Head of caudate nucleus (tissue), 42 donors: ENCODE results near the gene PPP1R1C.

ENCODE experiments used
- DNase-seq, 42 donors: peaks; one replicate each; pipeline versions ENCODE4 v3.0.0 to v3.0.0-alpha.2; 2020 to 2021; ENCODE audit warnings: mixed read lengths in 7 of 42
- intact Hi-C: fragments of 100-400 bp; cut with DNase I; formaldehyde crosslinking; loops from one replicate; pipeline ENCODE4 v1.15.0; 2022

Gene PPP1R1C

GRCh38 chr2:181962142-181962541 lies 23.5 kb upstream of the PPP1R1C start:
- intact Hi-C loops = no loop called here
- DNase-seq = no peak

- intact Hi-C loops = no loop called here
Observed at GRCh38 chr2:181970160-181970794, 15.4 kb upstream of the PPP1R1C start.

GRCh38 chr2:181971032-181971431 lies 14.6 kb upstream of the PPP1R1C start:
- DNase-seq = no peak
- intact Hi-C loops = no loop called here

More at GRCh38 chr2:181970160-181970794, 15.4 kb upstream of the PPP1R1C start:
- DNase-seq = no peak

GRCh38 chr2:181972431-181973170 lies 13.1 kb upstream of the PPP1R1C start:
- DNase-seq = no peak
- intact Hi-C loops = no loop called here

DNA sequence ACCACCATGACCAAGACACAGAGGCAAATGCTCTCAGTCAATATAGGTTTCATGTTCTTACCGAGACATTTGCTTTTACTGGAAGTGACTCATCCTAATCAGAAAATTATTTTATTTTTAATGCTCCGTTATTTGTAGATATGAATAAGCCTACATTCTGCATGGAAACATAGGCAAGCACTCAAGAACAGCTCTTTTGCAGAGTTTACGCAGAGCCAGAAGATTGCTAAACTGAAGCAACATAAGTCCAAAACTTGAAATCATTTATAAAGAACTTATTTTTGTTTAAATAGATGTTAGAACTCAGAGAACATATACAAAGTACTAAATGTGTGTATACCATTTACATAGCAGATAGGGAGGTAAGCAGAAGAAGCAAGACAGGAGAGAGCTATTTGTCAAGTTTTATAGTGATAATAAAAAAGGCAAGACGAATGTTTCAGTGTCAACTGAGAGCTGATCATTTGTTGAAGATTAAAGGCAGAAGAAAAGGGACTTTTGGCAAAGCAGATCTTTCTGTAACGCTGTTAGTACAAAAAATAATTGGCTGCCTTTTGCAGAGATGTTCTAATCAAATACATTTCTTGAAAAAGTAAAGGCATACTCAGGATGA lies 12.4 kb upstream of the PPP1R1C start:
- intact Hi-C loops = no loop called here

GRCh38 chr2:181977661-181978350 lies 7.8 kb upstream of the PPP1R1C start:
- intact Hi-C loops = no loop called here
- no peak for DNase-seq

More for the DNA sequence above, 12.4 kb upstream of the PPP1R1C start:
- DNase-seq = no peak

GRCh38 chr2:181978351-181979150 lies 7.1 kb upstream of the PPP1R1C start:
- intact Hi-C loops = no loop called here
- DNase-seq = no peak

GRCh38 chr2:181984060-181984459 lies 1.6 kb upstream of the PPP1R1C start:
- intact Hi-C loops = no loop called here
- no peak for DNase-seq

DNA sequence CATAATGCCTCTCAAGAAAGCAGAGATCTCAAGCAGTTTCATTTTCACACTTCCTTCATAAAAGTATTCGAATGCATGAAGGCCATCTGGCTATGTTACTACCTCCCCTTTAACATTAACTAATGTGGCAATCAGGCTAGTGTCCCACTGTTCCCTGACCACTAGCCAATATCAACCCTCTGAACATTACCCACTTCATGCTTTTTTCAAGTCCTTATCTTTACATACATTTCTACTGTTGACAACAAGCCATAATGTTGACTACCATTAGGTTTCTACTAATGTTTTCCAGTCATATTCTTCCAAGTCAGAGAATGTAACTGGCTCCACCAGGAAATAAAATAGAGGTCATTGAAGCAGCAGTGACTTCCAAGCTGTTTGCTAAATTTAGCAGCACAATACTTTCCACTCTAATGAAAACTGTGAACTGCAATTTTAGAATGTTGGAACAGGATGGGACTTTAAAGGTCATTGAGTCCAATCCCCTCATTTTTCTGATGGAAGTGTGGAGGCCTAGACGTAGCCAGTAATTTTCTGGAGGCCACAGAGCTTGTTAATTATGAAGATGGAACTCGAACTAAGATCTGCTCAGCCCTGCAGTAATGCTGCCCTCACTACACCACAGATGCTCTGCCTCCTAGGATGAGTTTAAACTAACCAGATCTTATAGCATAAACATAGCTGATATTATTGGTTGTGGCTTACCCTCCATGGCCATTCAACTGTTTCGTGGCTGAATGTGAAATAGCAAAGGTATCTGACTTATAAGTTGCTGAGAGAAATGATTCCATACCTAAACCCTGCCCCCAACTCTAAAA lies 630 bp upstream of the PPP1R1C start:
- intact Hi-C loops = no loop called here
- no peak for DNase-seq

DNA sequence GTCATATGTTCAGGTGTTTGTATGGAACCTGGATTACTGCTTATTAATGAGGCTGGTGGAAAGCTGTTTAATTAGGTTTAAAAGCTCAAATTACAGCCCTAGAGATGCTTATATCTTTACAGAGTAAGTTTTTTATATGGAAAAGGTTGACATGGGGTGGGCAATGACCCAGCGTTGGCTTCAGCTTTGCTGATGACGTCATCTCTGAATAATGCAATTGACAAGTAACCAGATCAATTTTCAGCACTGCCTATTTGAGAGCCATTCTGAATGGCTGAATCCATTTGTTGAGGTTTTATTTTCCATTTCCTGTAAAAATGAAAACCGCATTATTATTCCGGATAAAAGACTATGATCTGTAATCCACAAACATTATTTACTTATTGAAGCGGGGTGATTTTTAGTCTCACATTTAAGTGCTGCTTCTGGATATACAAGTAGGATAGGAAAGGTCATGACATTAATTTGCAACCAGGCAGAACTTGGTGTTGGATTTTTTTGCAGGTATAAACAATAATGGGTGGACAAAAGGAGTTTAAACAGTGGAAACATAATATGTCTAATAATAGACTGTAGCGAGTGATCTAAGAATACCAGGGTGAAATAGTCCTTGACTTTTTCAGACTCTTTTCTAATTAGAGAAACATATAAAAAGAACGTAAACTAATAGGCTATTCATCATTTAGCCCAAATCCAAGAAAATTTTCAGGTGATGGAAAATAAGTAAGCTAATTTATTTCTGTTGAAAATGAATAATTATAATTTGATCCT lies 2.7 kb downstream of the PPP1R1C start:
- intact Hi-C loops = no loop called here

DNA sequence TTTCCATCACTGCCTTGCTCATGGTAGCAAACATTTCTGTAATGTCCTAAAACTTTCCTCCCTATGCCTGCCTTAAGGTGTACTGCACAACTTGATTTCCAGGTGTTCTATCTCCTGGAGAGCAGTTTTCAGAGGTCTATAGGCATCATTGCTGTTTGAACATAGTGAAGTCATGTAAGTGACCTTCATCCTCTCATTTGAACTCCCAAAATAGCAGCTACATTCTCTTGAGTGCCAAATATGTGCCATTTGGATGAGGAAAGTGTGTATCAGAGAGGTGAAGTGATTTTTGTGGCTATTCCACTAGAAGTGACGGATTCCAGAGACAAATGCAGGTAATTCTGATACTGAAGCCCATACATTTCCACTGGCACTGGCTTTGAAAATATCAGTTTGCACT lies 3.4 kb downstream of the PPP1R1C start:
- intact Hi-C loops = no loop called here
- DNase-seq = no peak

More for the DNA sequence above, 2.7 kb downstream of the PPP1R1C start:
- no peak for DNase-seq

DNA sequence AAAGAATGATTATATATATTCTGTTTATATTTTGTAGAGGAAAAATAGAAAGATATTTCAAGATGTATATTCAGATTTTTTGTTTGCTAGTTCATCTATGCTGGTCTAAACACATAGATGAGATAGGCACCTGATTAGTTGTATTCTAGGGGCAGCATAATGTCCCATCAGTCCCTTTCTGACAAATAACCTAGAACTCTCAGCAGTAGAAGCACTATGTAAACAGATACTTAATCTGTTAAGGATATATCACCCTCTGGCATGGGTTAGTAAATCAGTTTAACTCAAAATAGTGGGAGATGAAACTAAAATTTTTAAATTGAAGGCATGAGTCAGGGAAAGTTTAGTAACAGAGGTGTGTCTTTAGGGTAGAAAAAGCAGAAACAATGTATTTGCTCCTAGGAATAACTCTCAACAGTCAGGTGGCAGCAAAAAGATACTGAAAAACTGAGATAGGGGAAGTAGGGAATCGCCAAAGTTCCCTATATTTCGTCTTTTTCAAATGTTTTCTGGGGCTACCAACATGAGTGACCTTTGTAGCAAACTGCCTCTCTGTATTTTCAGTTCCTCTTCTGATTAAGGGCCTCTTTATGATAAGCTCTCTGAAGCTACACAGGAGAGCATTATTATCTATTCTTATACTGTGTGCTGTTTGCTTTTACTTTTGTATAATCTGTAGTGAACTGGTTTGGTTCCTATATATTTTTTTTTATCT lies 5.7 kb downstream of the PPP1R1C start:
- no peak for DNase-seq
- intact Hi-C loops = no loop called here

GRCh38 chr2:181992776-181993175 lies 7.1 kb downstream of the PPP1R1C start:
- no peak for DNase-seq
- intact Hi-C loops = no loop called here

- intact Hi-C loops = no loop called here
- DNase-seq = no peak
Observed at GRCh38 chr2:181995289-181995688, 9.6 kb downstream of the PPP1R1C start.

- intact Hi-C loops = no loop called here
- no peak for DNase-seq
Observed at GRCh38 chr2:181998041-181998835, 12.6 kb downstream of the PPP1R1C start.
